Measurements from ENCODE around the gene ZNF467. TPM values are rescaled to one million over a fixed set of nuclear protein-coding genes. Genes with fewer than 3 reads are reported as not detected.

ZNF467 gene
- total and polyA plus RNA-seq, 2 of the 8 experiments (the other 6 are each of a cell fraction or from before 2014, with no cell fraction given), result 0.50 to 0.51 TPM

GRCh38 chr7:149813254-149814035 lies 40.1 kb upstream of the ZNF467 start:
- 95% methylated on average over 28 of the region's 28 CpGs; no CpG with 5 or more reads in 1 of the 2 experiments for WGBS, 2 experiments (ENCODE audit: extremely low coverage in 1 of 2, insufficient coverage in 1 of 2, insufficient read length in 1 of 2, insufficient replicate concordance in 2 of 2, low coverage in 1 of 2, low lambda C conversion rate in 2 of 2, missing lambda C conversion rate in 1 of 2)
- Histone ChIP-seq H3K9ac (replicated peaks in 1 of 4; ENCODE audit: extremely low read depth in 1 of 4, low read depth in 3 of 4, low read length in 3 of 4) (no peak overlapping the region), H3K36me3 (ENCODE audit: control insufficient read depth in 2 of 4, insufficient read depth in 4 of 4, low read length in 3 of 4) (no peaks in the 10 kb centered on the region), H2BK12ac (ENCODE audit: low read depth, low read length) (no peak overlapping the region), H3K4me2 (ENCODE audit: insufficient read depth in 1 of 2, low read depth in 2 of 2, low read length in 2 of 2) (no peak overlapping the region), H4K5ac (ENCODE audit: insufficient read length, low read depth, low read length) (no peak overlapping the region), H3K79me2 (ENCODE audit: control insufficient read depth in 1 of 2, insufficient read depth in 2 of 2, low read length in 2 of 2) (no peaks in the 10 kb centered on the region), H3K18ac (ENCODE audit: extremely low read depth, low read length) (no peak overlapping the region; the same call in 1 of the 2 replicates), H2BK15ac (ENCODE audit: low read length) (no peak overlapping the region), H4K20me1 (replicated peaks in 1 of 2; ENCODE audit: control insufficient read depth in 1 of 2, insufficient read depth in 2 of 2, low read length in 2 of 2) (peaks cover 0 to 1% of the 10 kb centered on the region in 2 experiments), H3K4ac (replicated peaks; ENCODE audit: insufficient read length, low read depth, low read length) (no peak overlapping the region), H3K4me1 (replicated peaks in 1 of 4; ENCODE audit: control insufficient read depth in 3 of 4, insufficient read depth in 4 of 4, low read length in 3 of 4) (peaks cover 0 to 20% (median 8%) of the 10 kb centered on the region in 4 experiments; a peak in 6 of 7 replicates), H3K56ac (replicated peaks; ENCODE audit: insufficient read length, low read depth, low read length) (no peak overlapping the region), H3K27ac (ENCODE audit: low read depth, low read length) (no peak overlapping the region), H2BK120ac (replicated peaks; ENCODE audit: low read depth, low read length) (no peak overlapping the region), H3K23ac (ENCODE audit: insufficient read length) (no peak overlapping the region), H3K14ac (ENCODE audit: insufficient read length) (no peak overlapping the region), H3K4me3 (ENCODE audit: extremely low read depth in 1 of 4, insufficient read depth in 2 of 4, low read depth in 3 of 4, low read length in 4 of 4) (no peak overlapping the region), H3K9me3 (ENCODE audit: insufficient read depth in 2 of 2, low read depth in 1 of 2, low read length in 1 of 2) (no peaks in the 10 kb centered on the region), H4K91ac (replicated peaks; ENCODE audit: insufficient read length, low read length) (no peak overlapping the region), H3K27me3 (replicated peaks in 1 of 4; ENCODE audit: control insufficient read depth in 3 of 4, extremely low read depth in 1 of 4, insufficient read depth in 3 of 4, low read length in 3 of 4) (no peaks in the 10 kb centered on the region), H3K23me2 (ENCODE audit: low read depth, low read length) (no peaks in the 10 kb centered on the region), H2BK20ac (ENCODE audit: low read length) (no peak overlapping the region), H2AFZ (ENCODE audit: low read length) (no peak overlapping the region), H2BK5ac (ENCODE audit: low read depth, low read length) (no peak overlapping the region), H3K79me1 (ENCODE audit: low read depth, low read length) (no peaks in the 10 kb centered on the region; the same call in 1 of the 2 replicates), H4K8ac (ENCODE audit: extremely low read depth, insufficient read depth, low read length) (no peak overlapping the region), H2AK5ac (ENCODE audit: low read depth, low read length) (no peak overlapping the region)
- FAIRE-seq (no peak), DNase-seq (ENCODE audit: low read depth in 1 of 2, low spot score in 2 of 2) (no peak)
- CTCF ChIA-PET (ENCODE audit: partially characterized antibody), result interaction anchor here (0.5 to 10.3 kb wide), 9 partner anchors 8 to 73 kb away, joined by 3 to 209 read pairs (median 6); no protein-coding TSS in a partner anchor
- POLR2A ChIA-PET (ENCODE audit: partially characterized antibody), result interaction anchor here (1.8 kb wide), 1 partner anchor 9 kb away, joined by 4 read pairs; no protein-coding TSS in a partner anchor
- no peak for TF ChIP-seq ATF2 (IDR thresholded peaks at IDR 0.05; ENCODE audit: low read length)
- TF ChIP-seq CBX5 (IDR thresholded peaks at IDR 0.05; ENCODE audit: low read depth, low read length), result no peak
- TF ChIP-seq JUN (IDR thresholded peaks at IDR 0.05; ENCODE audit: low read depth, low read length), result no peak
- TF ChIP-seq JUND (IDR thresholded peaks at IDR 0.05; ENCODE audit: low read length), result no peak
- TF ChIP-seq, protein P1, sequence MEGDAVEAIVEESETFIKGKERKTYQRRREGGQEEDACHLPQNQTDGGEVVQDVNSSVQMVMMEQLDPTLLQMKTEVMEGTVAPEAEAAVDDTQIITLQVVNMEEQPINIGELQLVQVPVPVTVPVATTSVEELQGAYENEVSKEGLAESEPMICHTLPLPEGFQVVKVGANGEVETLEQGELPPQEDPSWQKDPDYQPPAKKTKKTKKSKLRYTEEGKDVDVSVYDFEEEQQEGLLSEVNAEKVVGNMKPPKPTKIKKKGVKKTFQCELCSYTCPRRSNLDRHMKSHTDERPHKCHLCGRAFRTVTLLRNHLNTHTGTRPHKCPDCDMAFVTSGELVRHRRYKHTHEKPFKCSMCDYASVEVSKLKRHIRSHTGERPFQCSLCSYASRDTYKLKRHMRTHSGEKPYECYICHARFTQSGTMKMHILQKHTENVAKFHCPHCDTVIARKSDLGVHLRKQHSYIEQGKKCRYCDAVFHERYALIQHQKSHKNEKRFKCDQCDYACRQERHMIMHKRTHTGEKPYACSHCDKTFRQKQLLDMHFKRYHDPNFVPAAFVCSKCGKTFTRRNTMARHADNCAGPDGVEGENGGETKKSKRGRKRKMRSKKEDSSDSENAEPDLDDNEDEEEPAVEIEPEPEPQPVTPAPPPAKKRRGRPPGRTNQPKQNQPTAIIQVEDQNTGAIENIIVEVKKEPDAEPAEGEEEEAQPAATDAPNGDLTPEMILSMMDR (IDR thresholded peaks at IDR 0.05; ENCODE audit: control extremely low read depth in 1 of 3, insufficient read depth in 1 of 3, low read depth in 1 of 3, low read length in 3 of 3), result no peak
- TF ChIP-seq BCL11A (IDR thresholded peaks at IDR 0.05; ENCODE audit: low read depth in 2 of 2, low read length in 2 of 2), result no peak
- no peak for TF ChIP-seq ZNF274 (IDR thresholded peaks at IDR 0.05; ENCODE audit: borderline replicate concordance, extremely low read depth, low read length)

Data from H1 (cell line).